Measurements from ENCODE around the gene EFL1. TPM values are rescaled to one million over a fixed set of nuclear protein-coding genes. Genes with fewer than 3 reads are reported as not detected.
A peak's percentile ranks its signal among the peaks of the same experiment; 100 is the strongest.
"Not testable (repeated sequence)": the region's sequence is repeated elsewhere in the genome, so short reads cannot be mapped to it uniquely, and the experiment has no call there.

EFL1 gene
- total RNA-seq, 1 donor from 2014 or later = 24.7 TPM

DNA sequence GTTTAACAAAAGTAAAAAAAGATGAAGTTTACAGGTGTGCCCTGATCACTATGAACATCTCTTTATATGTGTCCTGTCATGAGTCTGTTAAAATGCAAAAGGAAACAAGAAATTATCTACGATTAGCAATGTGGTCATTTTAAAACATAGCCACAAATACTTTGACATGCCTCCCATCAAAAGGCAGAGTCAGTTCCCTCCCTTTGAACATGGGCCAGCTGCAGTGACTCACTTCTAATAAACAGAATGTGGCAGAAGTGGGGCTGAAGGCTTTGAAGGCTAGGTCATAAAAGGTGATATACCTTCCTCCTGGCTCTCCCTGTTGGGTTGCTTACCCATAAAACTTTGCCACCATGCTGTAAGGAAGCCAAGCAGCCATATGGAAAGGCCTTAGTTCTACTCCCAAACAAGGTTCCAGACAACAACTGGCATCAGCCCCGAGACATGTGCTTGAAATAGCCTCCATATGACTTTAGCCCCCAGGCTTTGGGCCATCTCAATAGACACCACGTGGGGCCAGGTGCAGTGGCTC is 52.4 kb downstream of the EFL1 start:
- intact Hi-C loops (cut with DNase I); ATAC-seq; H3K27me3 ChIP-seq (ENCODE audit: low read depth); H3K4me3 ChIP-seq; H3K27ac ChIP-seq; H3K4me1 ChIP-seq; DNase-seq; H3K9me3 ChIP-seq: not testable (repeated sequence)
- H3K36me3 ChIP-seq = peaks cover 23% of the 10 kb centered on the region

DNA sequence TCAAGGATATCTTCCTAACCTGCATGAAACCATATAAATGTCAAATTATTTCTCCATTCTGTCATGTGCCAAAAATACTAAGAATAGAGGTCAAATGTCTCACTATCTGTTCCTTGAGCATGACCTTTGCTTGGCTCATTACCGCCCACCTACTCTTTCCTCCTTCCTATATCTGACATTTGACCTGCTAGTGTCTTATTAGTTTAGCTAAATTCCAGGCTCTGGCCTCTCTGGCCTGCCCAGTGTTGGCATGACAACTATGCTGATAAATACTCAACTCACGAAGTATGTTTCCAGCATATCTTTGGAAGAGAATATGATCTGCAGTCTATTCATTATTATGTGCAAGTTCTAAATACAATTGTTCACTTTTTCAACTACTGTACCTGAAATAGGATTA is 58.0 kb downstream of the EFL1 start:
- H3K4me3 ChIP-seq; intact Hi-C loops (cut with DNase I); H3K4me1 ChIP-seq; H3K9me3 ChIP-seq; H3K27me3 ChIP-seq (ENCODE audit: low read depth); DNase-seq; H3K36me3 ChIP-seq; H3K27ac ChIP-seq: not testable (repeated sequence)
- ATAC-seq = peak in 1 of 2 donors; percentile 30

DNA sequence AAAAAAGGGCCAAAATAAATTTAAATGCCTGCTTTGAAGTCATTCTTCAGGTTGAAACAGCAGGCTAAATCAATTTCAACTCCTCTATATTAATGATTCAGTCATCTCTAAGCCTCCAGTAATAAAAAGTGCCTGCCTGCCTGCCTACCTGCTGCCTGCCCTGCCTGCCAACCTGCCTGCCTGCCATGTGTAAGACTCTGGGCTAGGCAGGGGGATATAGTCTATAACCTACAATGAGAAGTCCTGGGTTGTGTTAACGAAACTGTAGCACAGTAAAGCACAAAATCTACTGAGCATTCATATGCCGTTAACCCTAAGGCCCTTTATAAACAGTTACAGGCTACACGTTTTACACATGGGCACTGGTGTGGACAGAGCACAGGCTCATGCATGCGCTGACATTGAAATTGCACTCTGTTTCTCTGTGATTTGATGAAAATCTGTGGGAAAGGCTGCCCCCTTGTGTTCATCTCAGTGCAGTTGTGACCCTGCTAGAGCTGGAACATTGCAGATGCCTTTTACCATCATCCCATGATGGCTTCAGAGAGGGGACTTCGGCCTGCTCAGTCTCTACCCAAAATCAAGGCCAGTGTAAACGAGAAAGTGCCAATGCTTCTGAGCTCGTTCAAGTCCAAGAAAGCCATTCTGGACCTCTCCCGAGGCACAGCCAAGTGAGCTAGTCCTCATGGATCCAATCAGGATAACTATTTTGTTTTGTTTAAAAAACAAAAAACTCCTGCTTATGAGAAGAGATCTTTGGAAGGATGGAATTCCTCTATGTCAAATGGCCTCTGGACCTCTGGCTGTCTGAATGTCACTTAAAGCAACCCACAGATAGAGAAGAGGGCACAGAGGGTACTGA is 64.6 kb downstream of the EFL1 start:
- H3K27ac ChIP-seq = no peak overlapping the region
- intact Hi-C loops (cut with DNase I) = no loop called here
- peak; percentile 74 to 86 for ATAC-seq
- H3K4me3 ChIP-seq = no peak overlapping the region
- no peak for DNase-seq
- no peaks in the 10 kb centered on the region for H3K9me3 ChIP-seq
- TF ChIP-seq, protein P1, sequence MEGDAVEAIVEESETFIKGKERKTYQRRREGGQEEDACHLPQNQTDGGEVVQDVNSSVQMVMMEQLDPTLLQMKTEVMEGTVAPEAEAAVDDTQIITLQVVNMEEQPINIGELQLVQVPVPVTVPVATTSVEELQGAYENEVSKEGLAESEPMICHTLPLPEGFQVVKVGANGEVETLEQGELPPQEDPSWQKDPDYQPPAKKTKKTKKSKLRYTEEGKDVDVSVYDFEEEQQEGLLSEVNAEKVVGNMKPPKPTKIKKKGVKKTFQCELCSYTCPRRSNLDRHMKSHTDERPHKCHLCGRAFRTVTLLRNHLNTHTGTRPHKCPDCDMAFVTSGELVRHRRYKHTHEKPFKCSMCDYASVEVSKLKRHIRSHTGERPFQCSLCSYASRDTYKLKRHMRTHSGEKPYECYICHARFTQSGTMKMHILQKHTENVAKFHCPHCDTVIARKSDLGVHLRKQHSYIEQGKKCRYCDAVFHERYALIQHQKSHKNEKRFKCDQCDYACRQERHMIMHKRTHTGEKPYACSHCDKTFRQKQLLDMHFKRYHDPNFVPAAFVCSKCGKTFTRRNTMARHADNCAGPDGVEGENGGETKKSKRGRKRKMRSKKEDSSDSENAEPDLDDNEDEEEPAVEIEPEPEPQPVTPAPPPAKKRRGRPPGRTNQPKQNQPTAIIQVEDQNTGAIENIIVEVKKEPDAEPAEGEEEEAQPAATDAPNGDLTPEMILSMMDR (IDR thresholded peaks at IDR 0.05) = peak; percentile 81
- H3K4me1 ChIP-seq = no peaks in the 10 kb centered on the region
- peaks cover 3% of the 10 kb centered on the region for H3K36me3 ChIP-seq
- no peaks in the 10 kb centered on the region for H3K27me3 ChIP-seq (ENCODE audit: low read depth)

DNA sequence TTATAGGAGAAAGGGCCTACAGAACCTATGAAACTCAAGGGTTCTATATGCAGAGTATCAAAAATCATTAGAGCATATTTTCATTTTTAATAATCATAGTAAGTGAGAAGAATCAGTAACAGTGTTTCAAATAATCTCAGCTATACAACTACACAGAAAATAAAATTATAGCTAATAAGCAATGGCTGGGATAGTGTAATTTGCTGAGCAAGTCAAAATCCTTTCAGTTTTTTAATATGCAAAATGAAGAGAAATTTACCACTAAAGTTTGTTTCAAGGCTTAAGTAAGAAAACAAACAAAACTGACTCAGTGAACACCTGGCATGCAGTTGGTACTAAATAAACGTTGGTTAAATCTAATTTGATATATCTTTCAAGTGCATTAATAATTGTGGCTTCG is 66.2 kb downstream of the EFL1 start:
- H3K9me3 ChIP-seq = no peaks in the 10 kb centered on the region
- intact Hi-C loops (cut with DNase I) = no loop called here
- no peaks in the 10 kb centered on the region for H3K4me1 ChIP-seq
- no peak overlapping the region for H3K4me3 ChIP-seq
- DNase-seq (no peak), ATAC-seq (no peak)
- H3K36me3 ChIP-seq = peaks cover 3% of the 10 kb centered on the region
- no peak overlapping the region for H3K27ac ChIP-seq
- no peaks in the 10 kb centered on the region for H3K27me3 ChIP-seq (ENCODE audit: low read depth)
- TF ChIP-seq, protein P1 (IDR thresholded peaks at IDR 0.05) = no peak

DNA sequence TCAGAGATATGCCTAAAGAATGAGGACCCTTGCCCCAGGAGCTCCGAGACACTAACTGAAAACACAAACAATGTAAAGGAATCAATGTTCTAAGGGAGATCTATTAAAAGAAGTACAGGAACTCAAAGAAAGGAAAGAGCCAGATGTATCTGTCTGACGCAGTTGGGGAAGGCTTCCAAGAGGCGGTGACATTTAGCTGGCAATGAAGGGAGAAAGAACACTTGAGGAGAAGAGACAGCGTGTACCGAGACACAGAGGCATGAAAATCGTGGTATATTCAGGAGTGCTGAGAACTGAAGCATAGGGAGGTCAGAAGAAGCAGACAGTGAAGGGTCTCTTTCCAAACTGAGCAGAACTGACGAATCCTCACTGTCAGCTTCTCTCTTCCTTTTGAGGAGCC is 66.7 kb downstream of the EFL1 start:
- H3K36me3 ChIP-seq; H3K9me3 ChIP-seq; ATAC-seq; H3K4me3 ChIP-seq; H3K4me1 ChIP-seq; intact Hi-C loops (cut with DNase I); H3K27me3 ChIP-seq (ENCODE audit: low read depth); DNase-seq; H3K27ac ChIP-seq: not testable (repeated sequence)

DNA sequence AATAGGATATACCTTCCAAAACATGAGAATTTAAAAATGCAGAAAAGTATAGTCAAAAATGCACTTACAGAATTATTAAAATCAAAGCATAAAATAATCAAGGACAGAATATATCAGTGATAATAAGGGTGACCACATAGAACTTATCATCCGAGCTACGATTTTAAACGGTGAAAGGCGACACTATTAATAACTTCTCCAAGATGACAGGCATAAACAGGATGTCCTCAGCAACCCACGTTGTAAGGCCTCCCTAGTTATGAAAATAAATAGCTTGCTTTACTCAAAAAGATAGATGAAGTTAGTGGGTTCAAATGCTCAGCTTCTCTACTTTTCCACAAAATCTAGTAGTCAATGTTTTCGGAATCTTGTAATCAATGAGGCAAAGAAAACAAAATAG is 68.0 kb downstream of the EFL1 start:
- H3K36me3 ChIP-seq; intact Hi-C loops (cut with DNase I); H3K4me3 ChIP-seq; H3K27me3 ChIP-seq (ENCODE audit: low read depth); H3K9me3 ChIP-seq; ATAC-seq; H3K4me1 ChIP-seq; DNase-seq; H3K27ac ChIP-seq: not testable (repeated sequence)

DNA sequence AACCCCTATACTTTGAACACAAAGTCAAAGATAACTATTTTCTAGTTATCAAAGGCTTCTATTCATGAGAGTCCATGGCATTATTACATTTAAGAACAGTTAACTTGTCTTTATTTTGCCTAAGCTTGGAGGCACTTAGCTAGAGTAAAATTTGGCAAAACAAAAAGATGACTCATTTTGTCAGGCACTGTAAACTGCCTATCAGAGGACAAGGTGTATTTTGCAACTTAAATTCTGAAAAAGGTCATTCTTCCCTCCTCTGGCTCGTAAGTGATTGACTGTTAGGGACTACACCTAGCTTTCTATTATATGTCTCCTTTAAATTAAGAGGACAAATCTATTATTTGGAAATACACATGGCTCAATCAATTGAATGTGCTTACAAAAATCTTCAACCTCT is 69.1 kb downstream of the EFL1 start:
- DNase-seq; ATAC-seq; H3K36me3 ChIP-seq; H3K4me3 ChIP-seq; H3K4me1 ChIP-seq; intact Hi-C loops (cut with DNase I); H3K27ac ChIP-seq; H3K27me3 ChIP-seq (ENCODE audit: low read depth); H3K9me3 ChIP-seq: not testable (repeated sequence)

DNA sequence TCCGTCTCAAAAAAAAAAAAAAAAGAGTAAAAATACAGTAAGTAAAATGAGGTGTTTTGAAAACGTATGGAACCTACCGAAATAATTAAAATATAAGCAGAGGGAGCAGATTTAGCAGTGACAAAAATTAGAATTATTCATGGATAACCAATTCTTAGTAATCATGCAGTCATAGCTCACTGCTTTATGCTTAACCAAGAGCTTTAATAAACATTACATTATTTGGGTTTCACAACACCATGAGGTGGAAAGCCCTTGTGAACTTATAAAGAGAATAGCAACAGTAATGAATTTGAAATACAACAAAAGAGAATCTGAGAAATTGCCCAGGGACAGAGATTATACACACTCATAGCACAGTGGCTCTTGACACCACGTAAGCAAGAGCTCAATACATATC is 70.1 kb downstream of the EFL1 start:
- H3K27ac ChIP-seq; H3K4me3 ChIP-seq; H3K9me3 ChIP-seq; intact Hi-C loops (cut with DNase I); DNase-seq; H3K4me1 ChIP-seq; H3K27me3 ChIP-seq (ENCODE audit: low read depth); H3K36me3 ChIP-seq; ATAC-seq: not testable (repeated sequence)

All from lower lobe of right lung (tissue), 2 donors.